HCT116 (cell line): ENCODE data around the gene CAPZB. TPM values are rescaled to one million over a fixed set of nuclear protein-coding genes. Genes with fewer than 3 reads are reported as not detected.

Source experiments
- ATAC-seq: fragments of 200-7000 bp; cut with Tn5 transposase; 2 replicates; pipeline ENCODE4 v1.9.1; 2020; ENCODE audit warnings: mild to moderate bottlenecking, moderate library complexity
- BruUV-seq: library from RNA; stranded (reverse); fragments of 400-500 nt; replicated peaks from 2 replicates; lab custom pipeline; 2021; lab: Mats Ljungman, UMichigan
- CTCF ChIA-PET: fragments of 300-600 bp; sonication (Branson Sonifier 250); formaldehyde crosslinking; loops from one replicate; lab custom pipeline; 2021; ENCODE audit warnings: antibody characterized with exemption; lab: Charles Lee
- POLR2A ChIA-PET: fragments of 300-600, 350-600 bp; sonication (Branson Sonifier 250); formaldehyde crosslinking; loops from one replicate; lab custom pipeline; 2021; ENCODE audit warnings: antibody characterized with exemption; lab: Charles Lee
- RAD21 ChIA-PET, 2 experiments: fragments of 300-600 bp; sonication (Branson Sonifier 250); formaldehyde crosslinking; loops; one replicate each; lab custom pipeline; 2023; ENCODE audit warnings: low total read pairs in 2 of 2; ENCODE audit not compliant: uncharacterized antibody in 2 of 2, unreplicated experiment in 2 of 2, low non-redundant PET in 1 of 2; lab: Charles Lee
- DNase-seq: peaks from one replicate; pipeline ENCODE4 v3.0.0-alpha.2; 2010; ENCODE audit warnings: low read depth, low spot score
- H2AFZ ChIP-seq: fragments of 200-600 bp; shearing (Covaris generic), sonication (generic); 2 replicates; pipeline ENCODE4 v1.6.1; 2017; ENCODE audit warnings: low read depth, mixed run types, mixed read lengths, antibody characterized with exemption, low read length; ENCODE audit not compliant: poor library complexity, severe bottlenecking
- H3K27ac ChIP-seq: 2 replicates; pipeline ENCODE4 v1.5.1; 2012; ENCODE audit warnings: low read depth, low read length
- H3K27me3 ChIP-seq: fragments of 200-600 bp; sonication (generic); 2 replicates; pipeline ENCODE4 v1.6.1; 2016; ENCODE audit warnings: mixed run types, low read length, mixed read lengths; ENCODE audit not compliant: insufficient read depth
- H3K36me3 ChIP-seq, 2 experiments: fragments of 200-500 bp in 1 of 2; fragments of 200-600 bp in 1 of 2; sonication (Bioruptor generic) in 1 of 2; sonication (generic) in 1 of 2; 2 replicates each; pipeline versions ENCODE4 v1.5.1 to v1.6.1; 2014 to 2016; ENCODE audit warnings: low read length in 2 of 2, inconsistent platforms in 1 of 2, mixed read lengths in 1 of 2, mixed run types in 1 of 2; ENCODE audit not compliant: insufficient read depth in 2 of 2, control insufficient read depth in 1 of 2
- H3K4me1 ChIP-seq, 2 experiments: fragments of 200-600 bp in 1 of 2; sonication (generic) in 1 of 2; 2 replicates each; pipeline versions ENCODE4 v1.5.1 to v1.6.1; 2012 to 2017; ENCODE audit warnings: low read length in 2 of 2, inconsistent platforms in 1 of 2, mild to moderate bottlenecking in 1 of 2, mixed read lengths in 1 of 2, mixed run types in 1 of 2, moderate library complexity in 1 of 2; ENCODE audit not compliant: insufficient read depth in 2 of 2, control insufficient read depth in 1 of 2
- H3K4me2 ChIP-seq: fragments of 200-600 bp; sonication (generic); 2 replicates; pipeline ENCODE4 v1.6.1; 2017; ENCODE audit warnings: mixed run types, low read length, mixed read lengths
- H3K4me3 ChIP-seq, 2 experiments: fragments of 200-600 bp in 1 of 2; sonication (generic) in 1 of 2; replicated peaks in 1 of 2; 2 replicates each; pipeline ENCODE4 v1.5.1; 2011 to 2016; ENCODE audit warnings: low read length in 2 of 2, control low read depth in 1 of 2, low read depth in 1 of 2, mild to moderate bottlenecking in 1 of 2, mixed read lengths in 1 of 2, mixed run types in 1 of 2
- H3K79me2 ChIP-seq: fragments of 200-600 bp; sonication (generic); 2 replicates; pipeline ENCODE4 v1.6.1; 2017; ENCODE audit warnings: mild to moderate bottlenecking, mixed run types, low read length, moderate library complexity, mixed read lengths; ENCODE audit not compliant: insufficient read depth
- H3K9ac ChIP-seq: fragments of 200-600 bp; sonication (generic); 2 replicates; pipeline ENCODE4 v1.6.1; 2016; ENCODE audit warnings: low read length, mixed read lengths
- H3K9me2 ChIP-seq: fragments of 200-600 bp; sonication (generic), shearing (Covaris generic); 2 replicates; pipeline ENCODE4 v1.6.1; 2017; ENCODE audit warnings: mixed run types, mild to moderate bottlenecking, moderate library complexity; ENCODE audit not compliant: insufficient read depth
- H3K9me3 ChIP-seq, 2 experiments: fragments of 200-500 bp in 1 of 2; fragments of 200-600 bp in 1 of 2; sonication (Bioruptor generic) in 1 of 2; sonication (generic) in 1 of 2; 2 replicates each; pipeline ENCODE4 v1.6.1; 2014 to 2017; ENCODE audit warnings: low read length in 2 of 2, mixed read lengths in 2 of 2, inconsistent platforms in 1 of 2, low read depth in 1 of 2, mild to moderate bottlenecking in 1 of 2, mixed run types in 1 of 2, moderate library complexity in 1 of 2; ENCODE audit not compliant: control insufficient read depth in 1 of 2, insufficient read depth in 1 of 2
- H4K20me1 ChIP-seq: fragments of 200-600 bp; sonication (generic), shearing (Covaris generic); 2 replicates; pipeline ENCODE4 v1.6.1; 2017; ENCODE audit warnings: mixed run types, mild to moderate bottlenecking, moderate library complexity; ENCODE audit not compliant: insufficient read depth
- CTCF ChIP-seq, 3 experiments: fragments of 200-600 bp in 1 of 3; sonication (generic) in 1 of 3; IDR thresholded peaks in 2 of 3; conservative IDR thresholded peaks in 1 of 3; 2 replicates each; pipeline ENCODE4 v1.5.1; 2012 to 2017; ENCODE audit warnings: low read depth in 2 of 3, low read length in 2 of 3, antibody characterized with exemption in 1 of 3, borderline replicate concordance in 1 of 3, control low read depth in 1 of 3, mild to moderate bottlenecking in 1 of 3, mixed read lengths in 1 of 3, mixed run types in 1 of 3, moderate library complexity in 1 of 3; ENCODE audit not compliant: insufficient read depth in 1 of 3
- EGR1 ChIP-seq: IDR thresholded peaks from 2 replicates; pipeline ENCODE4 v1.6.1; 2012; ENCODE audit warnings: low read depth
- ELF1 ChIP-seq: IDR thresholded peaks from 2 replicates; pipeline ENCODE4 v1.6.1; 2012; ENCODE audit warnings: low read depth, borderline replicate concordance
- EZH2 ChIP-seq: fragments of 200-600 bp; sonication (generic); IDR thresholded peaks from 2 replicates; pipeline ENCODE4 v1.6.1; 2017; ENCODE audit warnings: antibody characterized with exemption, mixed run types
- EZH2phosphoT487 ChIP-seq: fragments of 200-600 bp; IDR thresholded peaks from 2 replicates; pipeline ENCODE4 v1.6.1; 2018; ENCODE audit warnings: antibody characterized with exemption, borderline replicate concordance
- FOSL1 ChIP-seq: IDR thresholded peaks from 2 replicates; pipeline ENCODE4 v1.6.1; 2012; ENCODE audit warnings: low read depth
- POLR2AphosphoS5 ChIP-seq: IDR thresholded peaks from 2 replicates; pipeline ENCODE4 v1.6.1; 2011; ENCODE audit warnings: mild to moderate bottlenecking, low read depth, low read length, moderate library complexity
- SRF ChIP-seq: IDR thresholded peaks from 2 replicates; pipeline ENCODE4 v1.6.1; 2012; ENCODE audit warnings: low read depth
- YY1 ChIP-seq: IDR thresholded peaks from 2 replicates; pipeline ENCODE4 v1.6.1; 2011; ENCODE audit warnings: low read length, low read depth, moderate library complexity, mild to moderate bottlenecking; ENCODE audit not compliant: insufficient replicate concordance; ENCODE audit errors: extremely low read depth
- ZBTB33 ChIP-seq: IDR thresholded peaks from 2 replicates; pipeline ENCODE4 v1.6.1; 2011; ENCODE audit warnings: mild to moderate bottlenecking, low read length, moderate library complexity; ENCODE audit not compliant: insufficient replicate concordance; ENCODE audit errors: extremely low read depth
- ZFX ChIP-seq: fragments of 450-650 bp; IDR thresholded peaks from 2 replicates; pipeline ENCODE4 v1.6.1; 2017
- intact Hi-C: fragments of 100-400 bp; cut with micrococcal nuclease; formaldehyde crosslinking; loops from 2 replicates; pipeline ENCODE4 v1.10.0; 2022
- total RNA-seq: library from RNA; stranded (reverse); gene quantifications from one replicate; pipeline ENCODE4 v1.2.1, GENCODE V29; 2021; ENCODE audit not compliant: unreplicated experiment
- TF ChIP-seq, protein P1 (sequence below): IDR thresholded peaks from 2 replicates; pipeline ENCODE4 v1.6.1; 2012; ENCODE audit warnings: low read depth

CAPZB gene
- total RNA-seq, 1 experiment from 2014 or later = 203 TPM

DNA sequence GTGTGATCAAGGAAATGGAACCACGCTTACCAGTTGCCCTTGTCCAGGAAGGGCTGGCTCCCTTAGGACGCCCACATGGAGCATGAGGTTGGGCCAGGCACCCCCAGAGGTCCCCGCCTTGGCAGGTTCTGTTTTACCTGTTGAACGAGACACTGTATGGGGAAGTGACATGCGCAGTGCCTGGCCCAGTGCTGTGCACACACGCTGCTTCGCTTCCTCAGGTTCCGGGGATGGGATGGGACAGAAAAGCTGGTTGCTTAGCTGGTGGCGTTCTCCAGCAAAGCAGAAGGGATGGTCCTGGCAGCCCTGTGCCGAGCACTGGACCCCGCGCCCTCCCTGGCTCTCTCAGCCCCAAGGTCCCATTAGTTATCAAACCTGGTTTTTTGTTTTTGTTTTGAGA lies 152.5 kb downstream of the CAPZB start:
- peaks cover 23 to 42% of the 10 kb centered on the region in 2 experiments for H3K4me1 ChIP-seq
- DNase-seq (no peak), ATAC-seq (no peak)
- no peak overlapping the region for H3K9ac ChIP-seq
- POLR2A ChIA-PET = no interaction called here
- no peaks in the 10 kb centered on the region for H3K9me2 ChIP-seq
- H2AFZ ChIP-seq = no peak overlapping the region
- no peaks in the 10 kb centered on the region for H3K9me3 ChIP-seq
- no TSS peak for BruUV-seq
- intact Hi-C loops = no loop called here
- no peak overlapping the region for H3K4me3 ChIP-seq
- H4K20me1 ChIP-seq = no peaks in the 10 kb centered on the region
- H3K36me3 ChIP-seq = no peaks in the 10 kb centered on the region
- no peaks in the 10 kb centered on the region for H3K79me2 ChIP-seq
- CTCF ChIA-PET = no interaction called here
- RAD21 ChIA-PET = no interaction called here
- no peak for TF ChIP-seq ZFX
- no peak for TF ChIP-seq EZH2
- TF ChIP-seq, protein P1, sequence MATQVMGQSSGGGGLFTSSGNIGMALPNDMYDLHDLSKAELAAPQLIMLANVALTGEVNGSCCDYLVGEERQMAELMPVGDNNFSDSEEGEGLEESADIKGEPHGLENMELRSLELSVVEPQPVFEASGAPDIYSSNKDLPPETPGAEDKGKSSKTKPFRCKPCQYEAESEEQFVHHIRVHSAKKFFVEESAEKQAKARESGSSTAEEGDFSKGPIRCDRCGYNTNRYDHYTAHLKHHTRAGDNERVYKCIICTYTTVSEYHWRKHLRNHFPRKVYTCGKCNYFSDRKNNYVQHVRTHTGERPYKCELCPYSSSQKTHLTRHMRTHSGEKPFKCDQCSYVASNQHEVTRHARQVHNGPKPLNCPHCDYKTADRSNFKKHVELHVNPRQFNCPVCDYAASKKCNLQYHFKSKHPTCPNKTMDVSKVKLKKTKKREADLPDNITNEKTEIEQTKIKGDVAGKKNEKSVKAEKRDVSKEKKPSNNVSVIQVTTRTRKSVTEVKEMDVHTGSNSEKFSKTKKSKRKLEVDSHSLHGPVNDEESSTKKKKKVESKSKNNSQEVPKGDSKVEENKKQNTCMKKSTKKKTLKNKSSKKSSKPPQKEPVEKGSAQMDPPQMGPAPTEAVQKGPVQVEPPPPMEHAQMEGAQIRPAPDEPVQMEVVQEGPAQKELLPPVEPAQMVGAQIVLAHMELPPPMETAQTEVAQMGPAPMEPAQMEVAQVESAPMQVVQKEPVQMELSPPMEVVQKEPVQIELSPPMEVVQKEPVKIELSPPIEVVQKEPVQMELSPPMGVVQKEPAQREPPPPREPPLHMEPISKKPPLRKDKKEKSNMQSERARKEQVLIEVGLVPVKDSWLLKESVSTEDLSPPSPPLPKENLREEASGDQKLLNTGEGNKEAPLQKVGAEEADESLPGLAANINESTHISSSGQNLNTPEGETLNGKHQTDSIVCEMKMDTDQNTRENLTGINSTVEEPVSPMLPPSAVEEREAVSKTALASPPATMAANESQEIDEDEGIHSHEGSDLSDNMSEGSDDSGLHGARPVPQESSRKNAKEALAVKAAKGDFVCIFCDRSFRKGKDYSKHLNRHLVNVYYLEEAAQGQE = no peak
- no peak for TF ChIP-seq ZBTB33
- TF ChIP-seq EZH2phosphoT487 = no peak
- TF ChIP-seq CTCF (IDR thresholded peaks at IDR 0.05 in 2 of 3, conservative IDR thresholded peaks at IDR 0.05 in 1 of 3; ENCODE audit: borderline replicate concordance in 1 of 3, insufficient read depth in 1 of 3, low read depth in 2 of 3, low read length in 2 of 3) = no peak
- no peak for TF ChIP-seq POLR2AphosphoS5
- TF ChIP-seq ELF1 = no peak
- TF ChIP-seq YY1 = no peak
- TF ChIP-seq SRF = no peak
- no peak for TF ChIP-seq FOSL1
- TF ChIP-seq EGR1 = no peak
- H3K4me2 ChIP-seq = no peak overlapping the region
- H3K27me3 ChIP-seq = no peaks in the 10 kb centered on the region
- H3K27ac ChIP-seq = no peak overlapping the region
